Vagina (tissue), 2 donors: ENCODE measurements around the gene SSTR1.

ENCODE experiments used
- CTCF ChIP-seq, 3 experiments: fragments of 450-650 bp in 2 of 3; fragments of 200-600 bp in 1 of 3; sonication (generic) in 1 of 3; IDR thresholded peaks; one replicate each; pipeline ENCODE4 v1.5.1; 2017 to 2019; ENCODE audit warnings: antibody characterized with exemption in 3 of 3, mild to moderate bottlenecking in 2 of 3, moderate library complexity in 2 of 3
- POLR2A ChIP-seq, 2 donors: fragments of 450-650 bp; IDR thresholded peaks; one replicate each; pipeline ENCODE4 v1.6.1; 2017; ENCODE audit warnings: antibody characterized with exemption in 2 of 2, mild to moderate bottlenecking in 2 of 2, moderate library complexity in 2 of 2

GRCh38 chr14:38212111-38212510 is 4.4 kb downstream of the SSTR1 start:
- TF ChIP-seq POLR2A (IDR thresholded peaks at IDR 0.05) = no peak
- TF ChIP-seq CTCF (IDR thresholded peaks at IDR 0.05) = no peak
